Measurements from ENCODE around the gene MSANTD2. TPM values are rescaled to one million over a fixed set of nuclear protein-coding genes. Genes with fewer than 3 reads are reported as not detected.

The MSANTD2 gene
- polyA plus RNA-seq, 1 of the 3 experiments (the other 2 are of a cell fraction): 6.4 TPM

DNA sequence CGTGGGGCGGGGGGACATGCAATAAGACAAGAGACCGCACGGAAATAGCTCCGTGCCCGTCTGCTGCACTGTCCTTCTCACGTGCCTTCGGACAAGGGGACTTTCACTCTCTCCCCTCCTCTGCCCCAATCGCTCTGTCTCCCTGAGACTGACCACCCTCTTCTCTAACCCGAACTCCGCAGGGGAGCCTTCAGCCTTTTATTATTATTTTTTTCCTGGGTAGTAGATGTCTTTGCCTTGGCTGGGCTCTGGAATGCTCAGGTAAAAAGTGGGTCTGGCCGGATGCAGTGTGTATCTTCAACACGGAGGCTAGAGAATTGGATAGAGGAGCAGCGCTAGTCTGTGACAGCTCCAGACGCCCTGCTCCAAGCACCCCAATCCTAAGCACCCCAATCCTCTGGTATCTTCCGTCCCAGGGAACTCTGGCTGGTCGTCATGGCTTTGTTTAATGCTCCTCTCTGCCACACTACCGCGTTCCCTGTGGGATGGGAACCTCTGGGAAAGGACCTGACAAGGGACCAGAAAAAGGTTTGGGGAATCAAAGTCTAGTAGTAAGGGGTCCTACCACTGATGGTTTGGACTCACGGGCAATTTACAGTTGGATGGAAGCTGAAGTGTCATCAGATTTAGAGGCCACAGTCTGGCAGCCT is 39.9 kb upstream of the MSANTD2 start:
- H2AFZ ChIP-seq (ENCODE audit: low read depth): no peak overlapping the region
- H3K27me3 ChIP-seq (ENCODE audit: insufficient read depth): peaks cover 25% of the 10 kb centered on the region; the same call in 1 of the 2 replicates
- no peak overlapping the region for H3K4me3 ChIP-seq (ENCODE audit: low read depth in 2 of 2, low read length in 1 of 2)
- no peak for DNase-seq
- peaks cover 3 to 14% of the 10 kb centered on the region in 2 experiments; a peak in 2 of 4 replicates for H3K4me1 ChIP-seq (ENCODE audit: control insufficient read depth in 1 of 2, insufficient read depth in 2 of 2, low read depth in 1 of 2, low read length in 1 of 2)
- H3K79me2 ChIP-seq (ENCODE audit: insufficient read depth): no peaks in the 10 kb centered on the region
- no peak overlapping the region for H3K9ac ChIP-seq
- H3F3A ChIP-seq (replicated peaks; ENCODE audit: insufficient read depth): peaks cover 10% of the 10 kb centered on the region
- no peaks in the 10 kb centered on the region for H3K36me3 ChIP-seq (replicated peaks in 1 of 2; ENCODE audit: control insufficient read depth in 1 of 2, insufficient read depth in 2 of 2, low read length in 1 of 2)
- no peaks in the 10 kb centered on the region for H3K9me2 ChIP-seq
- ChIA-PET CTCF (interaction anchor here (1.6 to 17.8 kb wide), 7 partner anchors 21 to 199 kb away, joined by 5 to 220 read pairs (median 16); partner anchors contain the start of gene ROBO3), POLR2A (no interaction called here)
- TF ChIP-seq GABPA (IDR thresholded peaks at IDR 0.05; ENCODE audit: low read depth) (no peak), EP300 (IDR thresholded peaks at IDR 0.05; ENCODE audit: borderline replicate concordance in 1 of 2, low read depth in 1 of 2, low read length in 1 of 2) (no peak), FOXM1 (IDR thresholded peaks at IDR 0.05; ENCODE audit: low read depth) (no peak), EZH2phosphoT487 (IDR thresholded peaks at IDR 0.05; ENCODE audit: borderline replicate concordance, low read depth) (no peak), TEAD4 (IDR thresholded peaks at IDR 0.05; ENCODE audit: borderline replicate concordance, insufficient read depth) (no peak), NFIC (IDR thresholded peaks at IDR 0.05; ENCODE audit: borderline replicate concordance) (no peak), TCF12 (IDR thresholded peaks at IDR 0.05) (no peak), SMC3 (IDR thresholded peaks at IDR 0.05; ENCODE audit: low read depth, low read length) (no peak), SIN3A (IDR thresholded peaks at IDR 0.05; ENCODE audit: borderline replicate concordance, low read depth, low read length) (no peak), FOSL2 (IDR thresholded peaks at IDR 0.05; ENCODE audit: borderline replicate concordance, low read depth) (no peak)
- TF ChIP-seq, protein P1, sequence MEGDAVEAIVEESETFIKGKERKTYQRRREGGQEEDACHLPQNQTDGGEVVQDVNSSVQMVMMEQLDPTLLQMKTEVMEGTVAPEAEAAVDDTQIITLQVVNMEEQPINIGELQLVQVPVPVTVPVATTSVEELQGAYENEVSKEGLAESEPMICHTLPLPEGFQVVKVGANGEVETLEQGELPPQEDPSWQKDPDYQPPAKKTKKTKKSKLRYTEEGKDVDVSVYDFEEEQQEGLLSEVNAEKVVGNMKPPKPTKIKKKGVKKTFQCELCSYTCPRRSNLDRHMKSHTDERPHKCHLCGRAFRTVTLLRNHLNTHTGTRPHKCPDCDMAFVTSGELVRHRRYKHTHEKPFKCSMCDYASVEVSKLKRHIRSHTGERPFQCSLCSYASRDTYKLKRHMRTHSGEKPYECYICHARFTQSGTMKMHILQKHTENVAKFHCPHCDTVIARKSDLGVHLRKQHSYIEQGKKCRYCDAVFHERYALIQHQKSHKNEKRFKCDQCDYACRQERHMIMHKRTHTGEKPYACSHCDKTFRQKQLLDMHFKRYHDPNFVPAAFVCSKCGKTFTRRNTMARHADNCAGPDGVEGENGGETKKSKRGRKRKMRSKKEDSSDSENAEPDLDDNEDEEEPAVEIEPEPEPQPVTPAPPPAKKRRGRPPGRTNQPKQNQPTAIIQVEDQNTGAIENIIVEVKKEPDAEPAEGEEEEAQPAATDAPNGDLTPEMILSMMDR (IDR thresholded peaks at IDR 0.05): no peak
- TF ChIP-seq, protein P2, sequence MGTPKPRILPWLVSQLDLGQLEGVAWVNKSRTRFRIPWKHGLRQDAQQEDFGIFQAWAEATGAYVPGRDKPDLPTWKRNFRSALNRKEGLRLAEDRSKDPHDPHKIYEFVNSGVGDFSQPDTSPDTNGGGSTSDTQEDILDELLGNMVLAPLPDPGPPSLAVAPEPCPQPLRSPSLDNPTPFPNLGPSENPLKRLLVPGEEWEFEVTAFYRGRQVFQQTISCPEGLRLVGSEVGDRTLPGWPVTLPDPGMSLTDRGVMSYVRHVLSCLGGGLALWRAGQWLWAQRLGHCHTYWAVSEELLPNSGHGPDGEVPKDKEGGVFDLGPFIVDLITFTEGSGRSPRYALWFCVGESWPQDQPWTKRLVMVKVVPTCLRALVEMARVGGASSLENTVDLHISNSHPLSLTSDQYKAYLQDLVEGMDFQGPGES (IDR thresholded peaks at IDR 0.05; ENCODE audit: low read depth, low read length): no peak
- TF ChIP-seq, protein P3, sequence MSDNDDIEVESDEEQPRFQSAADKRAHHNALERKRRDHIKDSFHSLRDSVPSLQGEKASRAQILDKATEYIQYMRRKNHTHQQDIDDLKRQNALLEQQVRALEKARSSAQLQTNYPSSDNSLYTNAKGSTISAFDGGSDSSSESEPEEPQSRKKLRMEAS (IDR thresholded peaks at IDR 0.05; ENCODE audit: low read depth): no peak
- TF ChIP-seq, protein P4, sequence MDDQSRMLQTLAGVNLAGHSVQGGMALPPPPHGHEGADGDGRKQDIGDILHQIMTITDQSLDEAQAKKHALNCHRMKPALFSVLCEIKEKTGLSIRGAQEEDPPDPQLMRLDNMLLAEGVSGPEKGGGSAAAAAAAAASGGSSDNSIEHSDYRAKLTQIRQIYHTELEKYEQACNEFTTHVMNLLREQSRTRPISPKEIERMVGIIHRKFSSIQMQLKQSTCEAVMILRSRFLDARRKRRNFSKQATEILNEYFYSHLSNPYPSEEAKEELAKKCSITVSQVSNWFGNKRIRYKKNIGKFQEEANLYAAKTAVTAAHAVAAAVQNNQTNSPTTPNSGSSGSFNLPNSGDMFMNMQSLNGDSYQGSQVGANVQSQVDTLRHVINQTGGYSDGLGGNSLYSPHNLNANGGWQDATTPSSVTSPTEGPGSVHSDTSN (IDR thresholded peaks at IDR 0.05): no peak
- TF ChIP-seq, protein P5, sequence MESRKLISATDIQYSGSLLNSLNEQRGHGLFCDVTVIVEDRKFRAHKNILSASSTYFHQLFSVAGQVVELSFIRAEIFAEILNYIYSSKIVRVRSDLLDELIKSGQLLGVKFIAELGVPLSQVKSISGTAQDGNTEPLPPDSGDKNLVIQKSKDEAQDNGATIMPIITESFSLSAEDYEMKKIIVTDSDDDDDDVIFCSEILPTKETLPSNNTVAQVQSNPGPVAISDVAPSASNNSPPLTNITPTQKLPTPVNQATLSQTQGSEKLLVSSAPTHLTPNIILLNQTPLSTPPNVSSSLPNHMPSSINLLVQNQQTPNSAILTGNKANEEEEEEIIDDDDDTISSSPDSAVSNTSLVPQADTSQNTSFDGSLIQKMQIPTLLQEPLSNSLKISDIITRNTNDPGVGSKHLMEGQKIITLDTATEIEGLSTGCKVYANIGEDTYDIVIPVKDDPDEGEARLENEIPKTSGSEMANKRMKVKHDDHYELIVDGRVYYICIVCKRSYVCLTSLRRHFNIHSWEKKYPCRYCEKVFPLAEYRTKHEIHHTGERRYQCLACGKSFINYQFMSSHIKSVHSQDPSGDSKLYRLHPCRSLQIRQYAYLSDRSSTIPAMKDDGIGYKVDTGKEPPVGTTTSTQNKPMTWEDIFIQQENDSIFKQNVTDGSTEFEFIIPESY (IDR thresholded peaks at IDR 0.05; ENCODE audit: borderline replicate concordance, low read depth): no peak
- no peak overlapping the region for H3K4me2 ChIP-seq
- H4K20me1 ChIP-seq (ENCODE audit: insufficient read depth): no peaks in the 10 kb centered on the region
- no peaks in the 10 kb centered on the region for H3K9me3 ChIP-seq
- no peak overlapping the region for H3K27ac ChIP-seq (ENCODE audit: low read depth in 2 of 2, low read length in 1 of 2)
- 82% methylated on average over 20 of the region's 20 CpGs for WGBS (ENCODE audit: low lambda C conversion rate)

Measured in SK-N-SH (cell line).